Ammon's horn (tissue), 1 donor: Measurements from ENCODE around the gene SLC13A3.

ENCODE experiments used
- DNase-seq: peaks from one replicate; pipeline ENCODE4 v3.0.0-alpha.2; 2016; ENCODE audit warnings: low spot score

Gene SLC13A3

GRCh38 chr20:46575937-46576461 is 75.3 kb downstream of the SLC13A3 start:
- no peak for DNase-seq

- DNase-seq: no peak
These were observed 75.9 kb downstream of the SLC13A3 start for GRCh38 chr20:46575394-46575793.

GRCh38 chr20:46573788-46574584 is 77.3 kb downstream of the SLC13A3 start:
- peak; percentile 36 for DNase-seq

- no peak for DNase-seq
These were observed 78.0 kb downstream of the SLC13A3 start for GRCh38 chr20:46573234-46573633.

- DNase-seq: no peak
These were observed 78.5 kb downstream of the SLC13A3 start for GRCh38 chr20:46572790-46573189.

GRCh38 chr20:46572153-46572552 is 79.1 kb downstream of the SLC13A3 start:
- peak; percentile 97 for DNase-seq

- no peak for DNase-seq
These were observed 79.8 kb downstream of the SLC13A3 start for GRCh38 chr20:46571418-46571817.

GRCh38 chr20:46570956-46571355 is 80.3 kb downstream of the SLC13A3 start:
- DNase-seq: no peak

GRCh38 chr20:46569961-46570360 is 81.3 kb downstream of the SLC13A3 start:
- DNase-seq: no peak

GRCh38 chr20:46568570-46569129 is 82.6 kb downstream of the SLC13A3 start:
- DNase-seq: peak; percentile 96

GRCh38 chr20:46566125-46566524 is 85.1 kb downstream of the SLC13A3 start:
- no peak for DNase-seq

GRCh38 chr20:46564241-46564957 is 86.9 kb downstream of the SLC13A3 start:
- DNase-seq: no peak

GRCh38 chr20:46563860-46564221 is 87.4 kb downstream of the SLC13A3 start:
- no peak for DNase-seq

- DNase-seq: peak; percentile 54
These were observed 87.9 kb downstream of the SLC13A3 start for GRCh38 chr20:46563170-46563859.

- DNase-seq: peak; percentile 91
These were observed 88.7 kb downstream of the SLC13A3 start for GRCh38 chr20:46562373-46563169.

GRCh38 chr20:46562009-46562372 is 89.3 kb downstream of the SLC13A3 start:
- DNase-seq: no peak

GRCh38 chr20:46559685-46560440 is 91.4 kb downstream of the SLC13A3 start:
- peak; percentile 73 for DNase-seq

GRCh38 chr20:46559001-46559400 is 92.3 kb downstream of the SLC13A3 start:
- no peak for DNase-seq

GRCh38 chr20:46558511-46558959 is 92.7 kb downstream of the SLC13A3 start:
- DNase-seq: peak; percentile 45

- DNase-seq: no peak
These were observed 93.9 kb downstream of the SLC13A3 start for GRCh38 chr20:46557231-46557956.
